Right lobe of liver (tissue), 6 donors: ENCODE measurements around the gene UBE2H. TPM values are rescaled to one million over a fixed set of nuclear protein-coding genes. Genes with fewer than 3 reads are reported as not detected.

Experiments used
- ATAC-seq, 4 donors: fragments of 200-7000 bp; cut with Tn5 transposase; one replicate each; pipeline ENCODE4 v1.9.1; 2020; ENCODE audit warnings: mild to moderate bottlenecking in 4 of 4, moderate library complexity in 4 of 4
- DNase-seq, 3 donors: peaks; one replicate each; pipeline ENCODE4 v3.0.0-alpha.2; 2020
- H3K27ac ChIP-seq, 3 donors: fragments of 200-600 bp; one replicate each; pipeline ENCODE4 v1.8.0; 2022
- H3K27me3 ChIP-seq, 2 donors: fragments of 200-600 bp; one replicate each; pipeline ENCODE4 v1.8.0; 2022
- H3K36me3 ChIP-seq, 4 donors: fragments of 200-600 bp; sonication (generic) in 1 of 4; one replicate each; pipeline versions ENCODE4 v1.5.1 to v1.8.0; 2017 to 2022; ENCODE audit warnings: control low read depth in 1 of 4
- H3K4me1 ChIP-seq, 4 donors: fragments of 200-600 bp; sonication (generic) in 1 of 4; one replicate each; pipeline versions ENCODE4 v1.5.1 to v1.8.0; 2017 to 2022; ENCODE audit warnings: control low read depth in 1 of 4
- H3K4me3 ChIP-seq, 3 donors: fragments of 200-600 bp; one replicate each; pipeline ENCODE4 v1.8.0; 2022
- H3K9me3 ChIP-seq, 4 donors: fragments of 200-600 bp; sonication (generic) in 1 of 4; one replicate each; pipeline versions ENCODE4 v1.5.1 to v1.8.0; 2017 to 2022; ENCODE audit warnings: control low read depth in 1 of 4
- POLR2A ChIP-seq: fragments of 450-650 bp; IDR thresholded peaks from one replicate; pipeline ENCODE4 v1.6.1; 2017; ENCODE audit warnings: antibody characterized with exemption, mild to moderate bottlenecking
- WGBS: methylation state at CpG from one replicate; pipeline ENCODE4 v1.1.6; 2018; ENCODE audit warnings: low coverage, low lambda C conversion rate; ENCODE audit not compliant: insufficient coverage; ENCODE audit errors: missing lambda C conversion rate; 5-methylcytosine and 5-hydroxymethylcytosine counted together
- intact Hi-C, 2 donors: fragments of 100-400 bp; cut with DNase I; formaldehyde crosslinking; loops; one replicate each; pipeline versions ENCODE4 v1.11.2 to v1.14.1; 2022
- total RNA-seq, 6 experiments: library from RNA; depleted of rRNA in 2 of 6; stranded (reverse); fragments of >200 nt in 2 of 6; fragmentation: NEBNext Ultra II Directional in 3 of 6; extraction: Animal tissue kit (Norgen Biotek cat#: 25700) in 3 of 6; gene quantifications; one replicate each; pipeline versions ENCODE4 v1.1.0 to v1.2.4, GENCODE V29; 2016 to 2023
- TF ChIP-seq, protein P1 (sequence below), 4 donors: fragments of 200-600 bp in 3 of 4; fragments of 450-650 bp in 1 of 4; IDR thresholded peaks; one replicate each; pipeline versions ENCODE4 v1.5.1 to v1.8.0; 2016 to 2022; ENCODE audit warnings: antibody characterized with exemption in 4 of 4, mild to moderate bottlenecking in 2 of 4
- donor health status: DM: no; HTN: yes; CAD: no.
- donor health status: DM: no; HTN: no; CAD: no.
- donor health status: DM: no; HTN: no; CAD: no.
- donor health status: DM: no; HTN: yes; CAD: no.
- donor health status: DM: no; HTN: yes; CAD: no.

UBE2H gene
- total RNA-seq, 6 experiments from 2014 or later: 27.4 to 47.0 (median 35.6) TPM

DNA sequence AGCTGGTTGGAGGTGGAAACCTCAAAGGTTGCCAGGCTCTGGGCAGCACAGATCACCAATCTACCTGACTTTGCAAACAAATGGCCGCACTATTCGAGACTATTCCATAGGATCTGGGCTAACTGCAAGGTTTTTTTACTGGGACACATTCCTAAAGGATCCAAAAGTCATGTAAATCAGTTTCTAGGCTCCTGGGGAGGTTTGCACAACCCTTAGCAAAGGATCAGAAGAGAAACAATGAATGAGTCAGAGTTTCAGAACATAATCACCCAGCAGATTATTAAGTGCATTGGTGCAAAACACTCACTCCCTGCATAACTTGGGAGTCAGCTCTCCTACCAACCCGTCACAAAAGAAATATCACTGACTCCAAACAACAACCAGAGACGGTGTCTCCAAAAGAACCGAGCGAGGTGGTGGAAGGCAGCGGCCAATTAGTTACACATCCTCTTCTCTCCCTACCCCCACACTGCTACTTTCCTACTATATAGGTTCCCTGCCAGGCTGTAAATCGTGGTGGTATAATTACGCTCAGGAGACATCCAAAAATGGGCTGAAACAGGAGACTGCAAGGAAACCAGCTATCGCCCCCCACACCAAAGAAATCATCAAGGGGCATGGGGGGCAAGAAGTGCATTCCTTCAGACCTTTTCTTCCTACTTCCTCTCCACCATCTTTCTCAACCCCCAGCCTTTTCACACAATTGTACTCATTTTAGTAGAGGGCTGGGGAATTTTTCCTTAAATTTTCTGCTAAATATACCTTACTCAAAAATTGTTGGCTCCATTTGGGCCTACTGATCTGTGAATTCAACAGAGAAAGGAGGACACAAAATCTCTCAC is 3.2 kb downstream of the UBE2H start:
- Histone ChIP-seq H3K27me3 (no peaks in the 10 kb centered on the region), H3K27ac (peak overlapping the region; percentile 96 to 100 (median 99)), H3K4me3 (peak overlapping the region; percentile 88 to 99 (median 88)), H3K4me1 (peaks cover 0 to 36% (median 8%) of the 10 kb centered on the region in 4 donors), H3K36me3 (no peaks in the 10 kb centered on the region), H3K9me3 (no peaks in the 10 kb centered on the region)
- TF ChIP-seq POLR2A: peak; percentile 38
- TF ChIP-seq, protein P1, sequence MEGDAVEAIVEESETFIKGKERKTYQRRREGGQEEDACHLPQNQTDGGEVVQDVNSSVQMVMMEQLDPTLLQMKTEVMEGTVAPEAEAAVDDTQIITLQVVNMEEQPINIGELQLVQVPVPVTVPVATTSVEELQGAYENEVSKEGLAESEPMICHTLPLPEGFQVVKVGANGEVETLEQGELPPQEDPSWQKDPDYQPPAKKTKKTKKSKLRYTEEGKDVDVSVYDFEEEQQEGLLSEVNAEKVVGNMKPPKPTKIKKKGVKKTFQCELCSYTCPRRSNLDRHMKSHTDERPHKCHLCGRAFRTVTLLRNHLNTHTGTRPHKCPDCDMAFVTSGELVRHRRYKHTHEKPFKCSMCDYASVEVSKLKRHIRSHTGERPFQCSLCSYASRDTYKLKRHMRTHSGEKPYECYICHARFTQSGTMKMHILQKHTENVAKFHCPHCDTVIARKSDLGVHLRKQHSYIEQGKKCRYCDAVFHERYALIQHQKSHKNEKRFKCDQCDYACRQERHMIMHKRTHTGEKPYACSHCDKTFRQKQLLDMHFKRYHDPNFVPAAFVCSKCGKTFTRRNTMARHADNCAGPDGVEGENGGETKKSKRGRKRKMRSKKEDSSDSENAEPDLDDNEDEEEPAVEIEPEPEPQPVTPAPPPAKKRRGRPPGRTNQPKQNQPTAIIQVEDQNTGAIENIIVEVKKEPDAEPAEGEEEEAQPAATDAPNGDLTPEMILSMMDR (IDR thresholded peaks at IDR 0.05): no peak
- ATAC-seq (peak; percentile 0 to 38 (median 23)), DNase-seq (no peak)
- WGBS: 14% methylated on average over 10 of the region's 10 CpGs
- intact Hi-C loops: no loop called here

DNA sequence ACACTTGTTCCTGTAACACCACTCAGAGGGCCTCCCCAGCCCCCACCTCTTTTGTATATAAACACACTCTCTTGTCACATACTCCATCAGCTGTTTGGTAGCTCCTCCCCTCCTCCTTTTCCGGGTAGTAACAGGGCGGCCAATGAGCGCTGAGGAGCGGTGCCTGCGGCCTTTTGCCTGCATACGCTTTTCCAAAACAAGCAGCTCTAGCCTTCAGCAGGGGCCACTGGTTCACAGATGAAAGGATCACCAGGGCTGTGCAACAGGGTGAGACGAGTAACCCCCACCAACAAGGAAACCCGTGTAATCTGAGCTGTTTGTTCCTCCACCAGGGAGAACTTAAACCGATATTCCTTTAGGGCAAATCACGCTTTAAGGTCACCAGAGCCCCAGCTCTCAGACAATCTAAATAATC is 3.9 kb downstream of the UBE2H start:
- Histone ChIP-seq H3K9me3 (no peaks in the 10 kb centered on the region), H3K36me3 (no peaks in the 10 kb centered on the region), H3K27ac (peak overlapping the region; percentile 96 to 100 (median 99)), H3K27me3 (no peaks in the 10 kb centered on the region), H3K4me1 (peaks cover 0 to 36% (median 8%) of the 10 kb centered on the region in 4 donors), H3K4me3 (peak overlapping the region in 2 of 3 donors; percentile 88 to 99)
- intact Hi-C loops: no loop called here
- WGBS: 0% methylated on average over 9 of the region's 10 CpGs
- TF ChIP-seq POLR2A: peak; percentile 73
- TF ChIP-seq, protein P1 (IDR thresholded peaks at IDR 0.05): no peak
- DNase-seq: peak; percentile 89 to 95 (median 94)
- peak; percentile 75 to 88 (median 80) for ATAC-seq

DNA sequence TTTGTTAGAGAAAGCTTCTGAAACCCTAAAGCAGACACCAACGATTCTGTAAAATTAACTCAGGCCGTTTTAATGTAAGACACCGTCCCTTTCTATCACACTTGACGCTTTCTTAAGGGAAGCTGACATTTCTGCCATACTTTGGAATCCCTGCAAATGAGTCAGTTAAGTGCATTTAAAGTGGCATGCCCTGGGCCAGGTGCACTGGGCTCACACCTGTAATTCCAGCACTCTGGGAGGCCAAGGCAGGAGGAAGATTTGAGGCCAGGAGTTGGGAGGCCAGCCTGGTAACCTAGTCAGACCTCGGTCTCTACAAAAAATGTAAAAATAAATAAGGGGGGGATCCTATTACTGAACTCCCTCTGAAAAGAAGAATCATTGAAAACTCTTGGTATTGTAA is 4.4 kb downstream of the UBE2H start:
- DNase-seq (no peak), ATAC-seq (no peak)
- Histone ChIP-seq H3K9me3 (no peaks in the 10 kb centered on the region), H3K27me3 (no peaks in the 10 kb centered on the region), H3K36me3 (no peaks in the 10 kb centered on the region), H3K27ac (peak overlapping the region; percentile 96 to 100 (median 99)), H3K4me3 (no peak overlapping the region), H3K4me1 (peaks cover 0 to 36% (median 8%) of the 10 kb centered on the region in 4 donors)
- no peak for TF ChIP-seq POLR2A
- TF ChIP-seq, protein P1 (IDR thresholded peaks at IDR 0.05): no peak
- intact Hi-C loops: no loop called here
- 88% methylated on average over 5 of the region's 5 CpGs for WGBS

DNA sequence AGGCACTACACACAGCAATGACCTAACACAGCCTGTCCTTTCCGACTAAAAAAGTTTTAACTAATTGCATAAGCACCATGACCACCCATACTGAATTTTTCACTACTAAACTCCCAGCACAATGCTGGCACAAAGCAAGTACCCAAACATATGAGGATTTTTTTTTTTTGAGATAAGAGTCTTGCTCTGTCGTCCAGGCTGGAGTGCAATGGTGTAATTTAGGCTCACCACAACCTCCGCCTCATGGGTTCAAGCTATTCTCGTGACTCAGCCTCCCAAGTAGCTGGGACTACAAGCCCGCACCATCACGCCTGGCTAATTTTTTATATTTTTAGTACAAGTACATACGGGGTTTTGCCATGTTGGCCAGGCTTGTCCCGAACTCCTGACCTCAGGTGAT is 5.1 kb downstream of the UBE2H start:
- no peak overlapping the region for H3K4me3 ChIP-seq
- no peaks in the 10 kb centered on the region for H3K9me3 ChIP-seq
- 58% methylated on average over 8 of the region's 8 CpGs for WGBS
- no peaks in the 10 kb centered on the region for H3K36me3 ChIP-seq
- peak overlapping the region in 1 of 3 donors; percentile 100 for H3K27ac ChIP-seq
- no peak for TF ChIP-seq POLR2A
- TF ChIP-seq, protein P1 (IDR thresholded peaks at IDR 0.05): no peak
- no peak for ATAC-seq
- H3K27me3 ChIP-seq: no peaks in the 10 kb centered on the region
- no peak for DNase-seq
- intact Hi-C loops: no loop called here
- peaks cover 0 to 36% (median 8%) of the 10 kb centered on the region in 4 donors for H3K4me1 ChIP-seq
